OCI-LY3 (cell line): ENCODE data around the gene ICA1.

ENCODE experiments used
- CTCF ChIP-seq: fragments of 200-600, 300-600 bp; sonication (generic); IDR thresholded peaks from 2 replicates; pipeline ENCODE4 v1.5.1; 2014; ENCODE audit warnings: antibody characterized with exemption, low read length, low read depth
- EZH2phosphoT487 ChIP-seq: fragments of 200-600 bp; shearing (Covaris generic); IDR thresholded peaks from 2 replicates; pipeline ENCODE4 v1.6.1; 2018; ENCODE audit warnings: antibody characterized with exemption, mixed run types, low read depth

- TF ChIP-seq CTCF (no peak), EZH2phosphoT487 (no peak)
Measured at GRCh38 chr7:8259586-8260222, 2.3 kb downstream of the ICA1 start.
